NCI-H2081 (cell line): ENCODE results near the gene DDX6.
A peak's percentile ranks its signal among the peaks of the same experiment; 100 is the strongest.
"Not testable (repeated sequence)": the region's sequence is repeated elsewhere in the genome, so short reads cannot be mapped to it uniquely, and the experiment has no call there.

ENCODE experiments used
- DNase-seq, 2 experiments: peaks; one replicate each; lab custom pipeline; 2025; lab: John Stamatoyannopoulos, UW

DDX6 gene, protein sequence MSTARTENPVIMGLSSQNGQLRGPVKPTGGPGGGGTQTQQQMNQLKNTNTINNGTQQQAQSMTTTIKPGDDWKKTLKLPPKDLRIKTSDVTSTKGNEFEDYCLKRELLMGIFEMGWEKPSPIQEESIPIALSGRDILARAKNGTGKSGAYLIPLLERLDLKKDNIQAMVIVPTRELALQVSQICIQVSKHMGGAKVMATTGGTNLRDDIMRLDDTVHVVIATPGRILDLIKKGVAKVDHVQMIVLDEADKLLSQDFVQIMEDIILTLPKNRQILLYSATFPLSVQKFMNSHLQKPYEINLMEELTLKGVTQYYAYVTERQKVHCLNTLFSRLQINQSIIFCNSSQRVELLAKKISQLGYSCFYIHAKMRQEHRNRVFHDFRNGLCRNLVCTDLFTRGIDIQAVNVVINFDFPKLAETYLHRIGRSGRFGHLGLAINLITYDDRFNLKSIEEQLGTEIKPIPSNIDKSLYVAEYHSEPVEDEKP

DNA sequence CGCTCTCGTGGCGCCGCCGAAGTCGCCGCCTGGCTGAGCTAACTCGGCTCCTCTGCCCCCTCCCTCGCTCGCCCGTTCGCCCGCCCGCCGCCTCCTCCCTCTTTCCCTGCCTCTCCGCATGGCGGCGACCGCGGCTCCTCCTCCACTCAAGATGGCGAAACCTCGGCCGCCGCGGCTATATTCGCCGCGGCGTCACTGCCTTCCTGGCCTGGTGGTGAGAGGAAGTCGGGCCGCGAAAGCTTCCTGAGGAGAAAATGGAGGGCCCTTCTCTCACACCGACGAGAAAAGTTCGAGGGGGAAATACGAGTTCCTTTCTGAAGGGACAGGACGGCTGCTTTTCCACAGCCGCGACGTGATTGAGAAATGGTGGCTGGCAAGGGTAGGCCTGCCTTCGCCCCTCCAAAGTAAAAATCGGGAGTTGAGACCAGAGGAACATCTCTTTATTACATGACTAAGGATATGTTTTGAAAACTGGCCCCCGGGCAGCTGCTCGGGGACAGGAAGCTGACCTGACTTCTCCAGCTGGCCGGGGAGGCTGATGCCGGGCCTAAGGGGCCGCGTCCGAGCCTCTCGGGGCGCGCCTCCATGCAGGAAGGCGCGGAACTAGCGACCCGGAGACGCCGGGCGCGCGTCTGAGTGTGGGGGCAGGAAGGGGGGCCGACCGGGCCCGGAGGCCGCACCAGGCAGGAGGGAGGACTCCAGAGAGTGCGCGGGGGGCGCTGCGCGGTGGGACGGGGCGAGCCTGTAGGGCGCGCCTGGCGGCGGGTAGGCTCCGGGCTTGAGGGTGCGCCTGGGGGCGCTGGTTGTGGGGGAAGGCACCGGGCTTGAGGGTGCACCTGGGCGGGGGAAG is at the start of gene DDX6:
TSS of gene DDX6 (minus strand) at position 54 of the 850 bp plus-strand sequence. CDS start 4,913 bp downstream, outside the sequence.
- peak; percentile 79 to 84 for DNase-seq

GRCh38 chr11:118838905-118839553 is 48.1 kb upstream of the DDX6 start:
- no peak for DNase-seq

DNA sequence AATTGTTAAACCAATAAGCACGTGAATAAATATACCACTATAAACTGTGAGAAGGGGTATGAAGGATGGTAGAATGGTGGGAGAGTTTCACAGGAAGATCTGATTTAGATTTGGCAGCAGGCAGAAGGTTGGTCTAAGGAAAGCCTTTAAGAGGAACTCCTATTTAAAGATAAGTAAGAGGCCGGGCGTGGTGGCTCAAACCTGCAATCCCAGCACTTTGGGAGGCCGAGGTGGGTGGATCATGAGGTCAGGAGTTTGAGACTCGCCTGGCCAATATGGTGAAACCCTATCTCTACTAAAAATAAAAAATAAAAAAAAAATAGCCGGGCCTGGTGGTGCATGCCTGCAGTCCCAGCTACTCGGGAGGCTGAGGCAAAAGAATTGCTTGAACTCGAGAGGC is 46.9 kb upstream of the DDX6 start:
- no peak for DNase-seq

DNA sequence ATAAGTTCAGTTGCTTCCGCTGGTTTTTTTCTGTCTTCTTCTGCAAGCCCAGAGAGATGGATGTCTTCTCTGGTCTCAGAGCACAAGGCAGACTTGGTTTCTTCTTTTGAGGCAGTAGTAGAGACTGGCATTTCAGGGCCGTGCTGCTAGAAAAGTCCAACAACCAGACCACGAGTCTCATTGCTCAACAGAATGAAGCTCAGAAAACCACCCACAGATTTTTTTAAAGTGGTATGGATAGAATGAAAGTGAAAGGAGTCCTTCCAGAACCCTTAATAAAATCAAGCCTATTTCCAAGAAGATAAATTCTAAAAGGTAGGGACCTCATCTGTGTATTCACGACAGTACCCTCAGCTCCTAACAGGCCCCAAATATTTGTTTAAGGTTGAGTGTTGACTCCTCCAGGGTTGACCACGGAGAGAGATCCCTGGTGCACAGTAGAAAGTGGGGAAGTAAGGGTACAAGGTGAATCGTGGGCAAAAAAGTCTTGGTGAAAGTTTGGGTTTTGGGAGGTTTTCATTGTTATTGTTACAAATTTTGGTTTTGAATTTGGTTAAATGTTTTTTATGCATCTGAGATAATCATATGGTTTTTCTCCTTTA is 43.6 kb upstream of the DDX6 start:
- no peak for DNase-seq

- no peak for DNase-seq
Observed at GRCh38 chr11:118827118-118827517, 36.2 kb upstream of the DDX6 start.

- not testable (repeated sequence) for DNase-seq
Observed at GRCh38 chr11:118822936-118823510, 32.1 kb upstream of the DDX6 start.

DNA sequence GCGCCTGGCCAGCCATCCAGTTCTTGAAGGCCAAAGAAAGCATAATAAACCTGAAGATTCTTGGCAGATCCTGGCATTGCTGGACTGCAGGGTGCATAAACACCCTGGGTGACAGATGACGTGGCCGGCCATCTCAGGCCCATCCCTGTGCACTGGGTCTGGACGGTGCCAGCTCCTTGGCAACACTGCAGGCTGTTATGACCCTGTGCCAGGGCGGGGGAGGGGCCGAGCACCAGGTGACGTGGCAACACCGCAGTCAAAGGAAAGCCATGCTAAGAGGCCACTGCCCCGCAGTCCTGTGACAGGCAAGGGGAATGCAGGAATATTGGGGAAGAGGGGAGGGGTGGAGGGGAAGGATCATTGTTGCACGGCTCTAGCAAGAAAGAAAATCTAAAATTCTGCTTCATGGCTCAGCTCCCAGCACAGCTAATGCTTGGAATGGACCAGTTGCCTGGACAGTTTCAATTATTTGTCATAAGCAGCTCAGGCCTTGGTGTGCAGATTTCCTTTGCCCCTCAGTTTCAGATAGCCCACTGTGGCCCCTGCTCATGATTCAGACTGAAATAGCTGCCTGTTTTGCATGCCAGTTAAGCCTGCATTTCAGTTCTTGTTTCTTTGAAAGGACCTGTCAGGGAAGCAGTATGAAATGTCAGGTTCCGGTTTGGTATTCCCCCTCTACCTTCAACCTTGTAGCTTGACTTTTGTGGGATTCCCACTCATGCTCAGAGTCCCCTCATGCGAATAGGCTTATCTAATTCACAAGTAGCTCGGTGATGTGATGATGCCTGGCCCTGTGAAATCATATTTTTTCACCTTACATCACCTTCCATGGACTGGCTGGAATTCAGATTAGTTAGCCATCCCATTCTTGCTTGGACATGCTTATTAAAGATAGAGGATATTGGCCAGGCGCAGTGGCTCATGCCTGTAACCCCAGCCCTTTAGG is 29.7 kb upstream of the DDX6 start:
- DNase-seq: no peak

DNA sequence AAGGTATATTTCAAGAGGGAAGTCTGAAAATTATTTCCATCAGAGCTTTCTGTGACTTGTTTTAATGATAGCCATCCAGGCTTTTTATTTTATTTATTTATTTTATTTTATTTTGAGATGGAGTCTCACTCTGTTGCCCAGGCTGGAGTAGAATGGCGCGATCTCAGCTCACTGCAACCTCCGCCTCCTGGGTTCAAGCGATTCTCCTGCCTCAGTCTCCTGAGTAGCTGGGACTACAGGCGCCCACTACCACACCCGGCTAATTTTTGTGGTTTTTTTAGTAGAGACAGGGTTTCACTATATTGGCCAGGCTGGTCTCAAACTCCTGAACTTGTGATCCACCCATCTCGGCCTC is 29.0 kb upstream of the DDX6 start:
- not testable (repeated sequence) for DNase-seq

DNA sequence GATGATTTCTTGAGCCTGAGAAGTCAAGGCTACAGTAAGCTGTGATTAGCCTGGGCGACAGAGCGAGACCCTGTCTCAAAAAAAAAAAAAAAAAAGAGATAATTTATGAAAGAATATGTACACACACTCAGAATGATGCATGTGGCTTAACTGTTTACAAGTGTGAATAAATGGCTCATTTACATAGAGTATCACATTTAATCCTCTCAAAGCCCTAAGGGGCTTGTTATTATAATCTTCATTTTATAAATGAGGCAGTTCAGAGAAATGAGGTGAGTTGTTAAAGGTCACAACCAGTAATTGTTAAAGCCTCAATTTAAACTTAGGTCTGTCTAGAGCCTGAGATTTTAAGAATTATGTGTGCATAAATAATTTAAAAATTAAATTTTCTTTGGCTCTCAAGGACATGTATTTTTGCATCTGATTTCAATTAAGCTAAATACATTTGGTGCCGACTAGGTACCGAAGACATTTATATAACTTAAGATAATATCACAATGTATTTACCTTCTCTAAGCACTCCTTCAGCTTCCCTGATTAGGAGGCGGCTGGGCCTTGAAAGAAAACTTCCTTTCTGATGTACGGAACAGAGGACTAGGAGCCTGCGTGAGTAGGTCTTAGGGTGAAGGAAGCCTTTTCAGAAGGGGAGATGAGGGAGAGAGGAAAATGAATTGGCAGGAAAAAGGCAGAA is 28.5 kb upstream of the DDX6 start:
- no peak for DNase-seq

GRCh38 chr11:118818130-118818529 is 27.2 kb upstream of the DDX6 start:
- no peak for DNase-seq

- no peak for DNase-seq
Observed at GRCh38 chr11:118813551-118813950, 22.6 kb upstream of the DDX6 start.

GRCh38 chr11:118812485-118812884 is 21.5 kb upstream of the DDX6 start:
- no peak for DNase-seq

- no peak for DNase-seq
Observed at GRCh38 chr11:118807800-118808778, 17.1 kb upstream of the DDX6 start.

DNA sequence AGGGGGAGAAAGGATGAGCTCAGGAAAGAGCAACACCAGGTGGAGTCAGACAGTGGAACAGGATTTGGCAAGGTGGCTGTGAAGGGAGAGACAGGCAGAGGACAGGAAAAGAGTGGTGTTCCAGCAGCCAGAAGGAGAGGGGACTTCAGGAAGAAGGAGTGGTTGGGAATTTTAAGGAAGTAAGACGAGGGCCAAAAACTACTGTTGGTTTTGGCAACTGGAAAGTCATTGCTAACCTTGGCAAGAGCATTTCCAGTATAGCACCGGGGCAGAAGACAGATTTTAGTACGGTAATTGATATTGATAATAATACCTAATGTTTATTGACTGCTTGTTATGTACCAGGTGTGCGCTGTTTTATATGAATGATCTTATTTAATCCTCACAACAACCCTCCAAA is 15.4 kb upstream of the DDX6 start:
- no peak for DNase-seq

DNA sequence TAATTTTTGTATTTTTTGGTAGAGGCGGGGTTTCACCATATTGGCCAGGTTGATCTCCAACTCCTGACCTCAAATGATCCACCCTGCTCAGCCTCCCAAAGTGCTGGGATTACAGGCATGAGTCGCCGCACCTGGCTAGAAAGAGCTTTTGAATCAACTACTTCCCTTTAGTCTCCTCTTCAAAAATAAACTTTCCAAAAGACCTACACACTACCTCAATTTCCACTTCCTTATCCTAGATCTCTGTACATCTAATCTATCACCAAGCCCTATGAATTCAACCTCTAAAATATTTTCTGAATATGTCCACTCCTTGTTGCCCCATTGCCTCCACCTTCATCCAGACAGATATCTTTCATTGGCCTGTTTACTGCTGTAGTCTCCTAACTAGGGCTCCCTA is 13.1 kb upstream of the DDX6 start:
- DNase-seq: no peak

GRCh38 chr11:118799372-118799771 is 8.4 kb upstream of the DDX6 start:
- no peak for DNase-seq

DNA sequence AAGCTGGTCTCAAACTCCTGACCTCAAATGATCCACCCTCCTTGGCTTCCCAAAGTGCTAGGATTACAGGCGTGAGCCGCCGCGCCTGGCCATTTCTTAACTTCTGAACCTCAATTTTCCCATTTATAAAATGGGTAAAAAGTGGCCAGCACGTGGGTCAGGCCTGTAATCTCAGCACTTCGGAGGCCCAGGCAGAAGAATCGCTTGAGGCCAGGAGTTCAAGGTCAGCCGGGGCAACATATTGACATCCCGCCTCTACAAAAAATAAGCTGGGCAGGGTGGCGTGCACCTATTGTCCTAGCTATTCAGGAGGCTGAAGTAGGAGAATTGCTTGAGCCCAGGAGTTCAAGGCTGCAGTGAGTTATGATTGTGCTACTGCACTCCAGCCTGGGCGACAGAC is 6.5 kb upstream of the DDX6 start:
- DNase-seq: no peak

DNA sequence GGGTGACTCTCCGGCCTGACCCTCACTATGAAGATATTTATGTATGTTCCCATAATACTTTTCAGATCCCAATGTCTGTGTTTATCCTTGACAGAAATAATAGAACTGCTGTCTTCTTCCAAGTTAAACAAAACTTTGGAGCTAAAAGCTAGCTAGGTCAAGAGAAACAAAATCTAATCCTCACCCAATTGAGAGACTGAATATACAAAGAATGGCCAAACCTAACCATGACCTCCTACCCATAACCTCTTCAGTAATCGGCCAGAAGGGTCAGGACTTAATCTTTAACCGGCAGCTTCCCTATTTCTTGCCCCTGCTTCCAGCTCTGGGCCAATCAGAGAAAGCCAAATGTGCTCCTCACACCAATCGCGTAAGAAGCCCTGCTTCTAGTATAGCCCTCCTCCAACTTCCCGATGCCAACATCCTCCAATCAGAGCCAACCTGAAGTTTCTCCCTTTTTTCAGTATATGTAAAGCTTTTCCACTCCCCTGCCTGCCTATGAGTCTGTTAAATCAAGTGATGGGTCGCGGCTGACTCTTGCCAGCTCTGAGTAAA is 1.7 kb upstream of the DDX6 start:
- peak; percentile 27 to 43 for DNase-seq
